Measurements from ENCODE around the gene FMC1.
A peak's percentile ranks its signal among the peaks of the same experiment; 100 is the strongest.
"Not testable (repeated sequence)": the region's sequence is repeated elsewhere in the genome, so short reads cannot be mapped to it uniquely, and the experiment has no call there.

FMC1 gene

GRCh38 chr7:139341058-139341775, at the start of gene FMC1:
TSS of gene FMC1 (plus strand) at chr7:139341337. CDS start at chr7:139341385, 48 bp downstream.
- peak; percentile 70 to 85 (median 76) for DNase-seq (ENCODE audit: low read depth in 3 of 3)

- DNase-seq (ENCODE audit: low read depth in 3 of 3): no peak
Measured at GRCh38 chr7:139292821-139293220, 48.3 kb upstream of the FMC1 start.

GRCh38 chr7:139293534-139293933, 47.6 kb upstream of the FMC1 start:
- no peak for DNase-seq (ENCODE audit: low read depth in 3 of 3)

- no peak for DNase-seq (ENCODE audit: low read depth in 3 of 3)
Measured at GRCh38 chr7:139294241-139294640, 46.9 kb upstream of the FMC1 start.

- DNase-seq (ENCODE audit: low read depth in 3 of 3): no peak
Measured at GRCh38 chr7:139294951-139295575, 46.1 kb upstream of the FMC1 start.

- DNase-seq (ENCODE audit: low read depth in 3 of 3): no peak
Measured at GRCh38 chr7:139297795-139298194, 43.3 kb upstream of the FMC1 start.

GRCh38 chr7:139299296-139299695, 41.8 kb upstream of the FMC1 start:
- DNase-seq (ENCODE audit: low read depth in 3 of 3): no peak

- no peak for DNase-seq (ENCODE audit: low read depth in 3 of 3)
Measured at GRCh38 chr7:139300390-139300789, 40.7 kb upstream of the FMC1 start.

- DNase-seq (ENCODE audit: low read depth in 3 of 3): no peak
Measured at GRCh38 chr7:139304517-139304916, 36.6 kb upstream of the FMC1 start.

- DNase-seq (ENCODE audit: low read depth in 3 of 3): no peak
Measured at GRCh38 chr7:139317939-139318505, 23.1 kb upstream of the FMC1 start.

GRCh38 chr7:139321071-139321745, 19.9 kb upstream of the FMC1 start:
- no peak for DNase-seq (ENCODE audit: low read depth in 3 of 3)

- not testable (repeated sequence) for DNase-seq (ENCODE audit: low read depth in 3 of 3)
Measured at GRCh38 chr7:139324709-139325108, 16.4 kb upstream of the FMC1 start.

GRCh38 chr7:139328375-139328774, 12.8 kb upstream of the FMC1 start:
- no peak for DNase-seq (ENCODE audit: low read depth in 3 of 3)

- no peak for DNase-seq (ENCODE audit: low read depth in 3 of 3)
Measured at GRCh38 chr7:139329119-139329518, 12.0 kb upstream of the FMC1 start.

- no peak for DNase-seq (ENCODE audit: low read depth in 3 of 3)
Measured at GRCh38 chr7:139330333-139331030, 10.7 kb upstream of the FMC1 start.

- no peak for DNase-seq (ENCODE audit: low read depth in 3 of 3)
Measured at GRCh38 chr7:139332697-139333359, 8.3 kb upstream of the FMC1 start.

GRCh38 chr7:139333443-139333842, 7.7 kb upstream of the FMC1 start:
- DNase-seq (ENCODE audit: low read depth in 3 of 3): not testable (repeated sequence)

- DNase-seq (ENCODE audit: low read depth in 3 of 3): no peak
Measured at GRCh38 chr7:139334399-139335150, 6.6 kb upstream of the FMC1 start.

GRCh38 chr7:139339025-139339424, 2.1 kb upstream of the FMC1 start:
- no peak for DNase-seq (ENCODE audit: low read depth in 3 of 3)

- DNase-seq (ENCODE audit: low read depth in 3 of 3): no peak
Measured at GRCh38 chr7:139339698-139340036, 1.5 kb upstream of the FMC1 start.
